GM18951 (cell line): ENCODE measurements around the gene HEPACAM.

ENCODE experiments used
- POLR2A ChIP-seq: IDR thresholded peaks from 4 replicates; pipeline ENCODE4 v1.6.1; 2011; ENCODE audit warnings: mild to moderate bottlenecking; ENCODE audit not compliant: insufficient read length, insufficient read depth; ENCODE audit errors: extremely low read depth
- in situ Hi-C: fragments of 300-500 bp; cut with MboI; formaldehyde crosslinking; loops from one replicate; pipeline ENCODE4 v1.12.0; 2022; ENCODE audit warnings: low sequenced_read_pairs, mixed read lengths, inconsistent platforms; ENCODE audit not compliant: unreplicated experiment

The HEPACAM gene

GRCh38 chr11:124880958-124881357 lies 54.9 kb downstream of the HEPACAM start:
- TF ChIP-seq POLR2A: no peak
- in situ Hi-C loops: no loop called here

GRCh38 chr11:124880290-124880611 lies 55.6 kb downstream of the HEPACAM start:
- no peak for TF ChIP-seq POLR2A
- in situ Hi-C loops: no loop called here

GRCh38 chr11:124879493-124880289 lies 56.2 kb downstream of the HEPACAM start:
- TF ChIP-seq POLR2A: no peak
- in situ Hi-C loops: no loop called here

GRCh38 chr11:124878759-124879492 lies 56.9 kb downstream of the HEPACAM start:
- no peak for TF ChIP-seq POLR2A
- in situ Hi-C loops: no loop called here

GRCh38 chr11:124877910-124878758 lies 57.7 kb downstream of the HEPACAM start:
- in situ Hi-C loops: no loop called here
- TF ChIP-seq POLR2A: no peak

GRCh38 chr11:124877631-124877909 lies 58.3 kb downstream of the HEPACAM start:
- TF ChIP-seq POLR2A: no peak
- in situ Hi-C loops: no loop called here

GRCh38 chr11:124876818-124877630 lies 58.8 kb downstream of the HEPACAM start:
- TF ChIP-seq POLR2A: no peak
- in situ Hi-C loops: no loop called here

GRCh38 chr11:124875943-124876817 lies 59.7 kb downstream of the HEPACAM start:
- no peak for TF ChIP-seq POLR2A
- in situ Hi-C loops: no loop called here

GRCh38 chr11:124875401-124875800 lies 60.4 kb downstream of the HEPACAM start:
- TF ChIP-seq POLR2A: no peak
- in situ Hi-C loops: no loop called here

GRCh38 chr11:124874571-124875255 lies 61.1 kb downstream of the HEPACAM start:
- no peak for TF ChIP-seq POLR2A
- in situ Hi-C loops: no loop called here

GRCh38 chr11:124873951-124874350 lies 61.9 kb downstream of the HEPACAM start:
- in situ Hi-C loops: no loop called here
- TF ChIP-seq POLR2A: no peak

- in situ Hi-C loops: no loop called here
These were observed 63.1 kb downstream of the HEPACAM start for GRCh38 chr11:124872741-124873140.

GRCh38 chr11:124872280-124872679 lies 63.6 kb downstream of the HEPACAM start:
- in situ Hi-C loops: no loop called here
- TF ChIP-seq POLR2A: no peak

More at GRCh38 chr11:124872741-124873140, 63.1 kb downstream of the HEPACAM start:
- no peak for TF ChIP-seq POLR2A
